Right lobe of liver (tissue), 6 donors: ENCODE results near the gene PRKCB. TPM values are rescaled to one million over a fixed set of nuclear protein-coding genes. Genes with fewer than 3 reads are reported as not detected.

Experiments used
- ATAC-seq, 4 donors: fragments of 200-7000 bp; cut with Tn5 transposase; one replicate each; pipeline ENCODE4 v1.9.1; 2020; ENCODE audit warnings: mild to moderate bottlenecking in 4 of 4, moderate library complexity in 4 of 4
- DNase-seq, 3 donors: peaks; one replicate each; pipeline ENCODE4 v3.0.0-alpha.2; 2020
- H3K27ac ChIP-seq, 3 donors: fragments of 200-600 bp; one replicate each; pipeline ENCODE4 v1.8.0; 2022
- H3K27me3 ChIP-seq, 2 donors: fragments of 200-600 bp; one replicate each; pipeline ENCODE4 v1.8.0; 2022
- H3K36me3 ChIP-seq, 4 donors: fragments of 200-600 bp; sonication (generic) in 1 of 4; one replicate each; pipeline versions ENCODE4 v1.5.1 to v1.8.0; 2017 to 2022; ENCODE audit warnings: control low read depth in 1 of 4
- H3K4me1 ChIP-seq, 4 donors: fragments of 200-600 bp; sonication (generic) in 1 of 4; one replicate each; pipeline versions ENCODE4 v1.5.1 to v1.8.0; 2017 to 2022; ENCODE audit warnings: control low read depth in 1 of 4
- H3K4me3 ChIP-seq, 3 donors: fragments of 200-600 bp; one replicate each; pipeline ENCODE4 v1.8.0; 2022
- H3K9me3 ChIP-seq, 4 donors: fragments of 200-600 bp; sonication (generic) in 1 of 4; one replicate each; pipeline versions ENCODE4 v1.5.1 to v1.8.0; 2017 to 2022; ENCODE audit warnings: control low read depth in 1 of 4
- CTCF ChIP-seq, 4 donors: fragments of 200-600 bp in 3 of 4; fragments of 450-650 bp in 1 of 4; IDR thresholded peaks; one replicate each; pipeline versions ENCODE4 v1.5.1 to v1.8.0; 2016 to 2022; ENCODE audit warnings: antibody characterized with exemption in 4 of 4, mild to moderate bottlenecking in 2 of 4
- POLR2A ChIP-seq: fragments of 450-650 bp; IDR thresholded peaks from one replicate; pipeline ENCODE4 v1.6.1; 2017; ENCODE audit warnings: antibody characterized with exemption, mild to moderate bottlenecking
- WGBS: methylation state at CpG from one replicate; pipeline ENCODE4 v1.1.6; 2018; ENCODE audit warnings: low coverage, low lambda C conversion rate; ENCODE audit not compliant: insufficient coverage; ENCODE audit errors: missing lambda C conversion rate; 5-methylcytosine and 5-hydroxymethylcytosine counted together
- intact Hi-C, 2 donors: fragments of 100-400 bp; cut with DNase I; formaldehyde crosslinking; loops; one replicate each; pipeline versions ENCODE4 v1.11.2 to v1.14.1; 2022
- total RNA-seq, 6 experiments: library from RNA; depleted of rRNA in 2 of 6; stranded (reverse); fragments of >200 nt in 2 of 6; fragmentation: NEBNext Ultra II Directional in 3 of 6; extraction: Animal tissue kit (Norgen Biotek cat#: 25700) in 3 of 6; gene quantifications; one replicate each; pipeline versions ENCODE4 v1.1.0 to v1.2.4, GENCODE V29; 2016 to 2023
- donor health status: DM: no; HTN: yes; CAD: no.
- donor health status: DM: no; HTN: no; CAD: no.
- donor health status: DM: no; HTN: no; CAD: no.
- donor health status: DM: no; HTN: yes; CAD: no.
- donor health status: DM: no; HTN: yes; CAD: no.

Gene PRKCB
- total RNA-seq, 6 experiments from 2014 or later = 1.7 to 8.1 (median 3.5) TPM

GRCh38 chr16:24166661-24167528, 331.1 kb downstream of the PRKCB start:
- DNase-seq = no peak
- 40% methylated on average over 8 of the region's 9 CpGs for WGBS
- TF ChIP-seq CTCF (IDR thresholded peaks at IDR 0.05) (no peak), POLR2A (no peak)
- intact Hi-C loops = no loop called here
- Histone ChIP-seq H3K36me3 (no peaks in the 10 kb centered on the region), H3K9me3 (no peaks in the 10 kb centered on the region), H3K4me1 (no peaks in the 10 kb centered on the region), H3K27ac (no peak overlapping the region), H3K4me3 (no peak overlapping the region), H3K27me3 (no peaks in the 10 kb centered on the region)
- no peak for ATAC-seq

- intact Hi-C loops = no loop called here
- WGBS = 40% methylated on average over 3 of the region's 3 CpGs
- ATAC-seq = no peak
Measured at GRCh38 chr16:24168856-24169255, 333.1 kb downstream of the PRKCB start.

GRCh38 chr16:24170407-24170806, 334.6 kb downstream of the PRKCB start:
- ATAC-seq (no peak), DNase-seq (no peak)
- Histone ChIP-seq H3K36me3 (no peaks in the 10 kb centered on the region), H3K4me3 (no peak overlapping the region), H3K4me1 (no peaks in the 10 kb centered on the region), H3K27ac (no peak overlapping the region), H3K27me3 (no peaks in the 10 kb centered on the region), H3K9me3 (no peaks in the 10 kb centered on the region)
- intact Hi-C loops = no loop called here
- TF ChIP-seq CTCF (IDR thresholded peaks at IDR 0.05) (no peak), POLR2A (no peak)
- 66% methylated on average over 5 of the region's 5 CpGs for WGBS

More at GRCh38 chr16:24168856-24169255, 333.1 kb downstream of the PRKCB start:
- TF ChIP-seq CTCF (IDR thresholded peaks at IDR 0.05) (no peak), POLR2A (no peak)
- H3K27me3 ChIP-seq = no peaks in the 10 kb centered on the region
- no peaks in the 10 kb centered on the region for H3K4me1 ChIP-seq
- H3K4me3 ChIP-seq = no peak overlapping the region
- no peak for DNase-seq
- no peak overlapping the region for H3K27ac ChIP-seq
- no peaks in the 10 kb centered on the region for H3K9me3 ChIP-seq
- no peaks in the 10 kb centered on the region for H3K36me3 ChIP-seq

- Histone ChIP-seq H3K4me1 (no peaks in the 10 kb centered on the region), H3K27ac (no peak overlapping the region), H3K4me3 (no peak overlapping the region), H3K9me3 (no peaks in the 10 kb centered on the region), H3K27me3 (no peaks in the 10 kb centered on the region), H3K36me3 (no peaks in the 10 kb centered on the region)
- WGBS = 80% methylated on average over 6 of the region's 7 CpGs
- intact Hi-C loops = no loop called here
- DNase-seq (no peak), ATAC-seq (no peak)
- TF ChIP-seq POLR2A (no peak), CTCF (IDR thresholded peaks at IDR 0.05) (no peak)
Measured at GRCh38 chr16:24174504-24174903, 338.7 kb downstream of the PRKCB start.
